Thyroid gland (tissue), 4 donors: Measurements from ENCODE around the gene VWA2. TPM values are rescaled to one million over a fixed set of nuclear protein-coding genes. Genes with fewer than 3 reads are reported as not detected.

Experiments
- DNase-seq, 2 donors: peaks; one replicate each; pipeline ENCODE4 v3.0.0-alpha.2; 2019
- H3K27ac ChIP-seq, 3 donors: fragments of 200-600 bp; sonication (generic); 1 replicate in 2 of 3; 2 replicates in 1 of 3; pipeline ENCODE4 v1.5.1; 2016 to 2019; ENCODE audit warnings: mild to moderate bottlenecking in 1 of 3, moderate library complexity in 1 of 3
- H3K27me3 ChIP-seq: fragments of 200-600 bp; sonication (generic); one replicate; pipeline ENCODE4 v1.5.1; 2019
- H3K36me3 ChIP-seq, 2 donors: fragments of 200-600 bp; sonication (generic); one replicate each; pipeline ENCODE4 v1.5.1; 2016 to 2019
- H3K4me1 ChIP-seq, 2 donors: fragments of 200-600 bp; sonication (generic); one replicate each; pipeline ENCODE4 v1.5.1; 2017 to 2019
- H3K4me3 ChIP-seq, 3 donors: fragments of 200-600 bp; sonication (generic); replicated peaks in 1 of 3; 1 replicate in 2 of 3; 2 replicates in 1 of 3; pipeline ENCODE4 v1.5.1; 2016; ENCODE audit warnings: mild to moderate bottlenecking in 1 of 3
- H3K9me3 ChIP-seq: fragments of 200-600 bp; sonication (generic); one replicate; pipeline ENCODE4 v1.5.1; 2017
- POLR2A ChIP-seq, 2 donors: fragments of 450-650 bp; IDR thresholded peaks; one replicate each; pipeline ENCODE4 v1.6.1; 2017; ENCODE audit warnings: antibody characterized with exemption in 2 of 2, mild to moderate bottlenecking in 2 of 2, moderate library complexity in 1 of 2
- WGBS, 2 donors: methylation state at CpG; one replicate each; pipeline ENCODE4 v1.1.5; 2017; 5-methylcytosine and 5-hydroxymethylcytosine counted together
- intact Hi-C: fragments of 100-400 bp; cut with DNase I; formaldehyde crosslinking; loops from one replicate; pipeline ENCODE4 v1.15.1; 2023
- total RNA-seq, 4 donors: library from RNA; depleted of rRNA; stranded (reverse); fragments of >200 nt; gene quantifications; one replicate each; pipeline ENCODE4 v1.2.3, GENCODE V29; 2016
- TF ChIP-seq, protein P1 (sequence below), 6 experiments: fragments of 200-600 bp in 3 of 6; fragments of 450-650 bp in 3 of 6; sonication (generic) in 3 of 6; IDR thresholded peaks; one replicate each; pipeline ENCODE4 v1.5.1; 2016 to 2019; ENCODE audit warnings: antibody characterized with exemption in 6 of 6, mild to moderate bottlenecking in 2 of 6, inconsistent platforms in 1 of 6, moderate library complexity in 1 of 6

Gene VWA2
- total RNA-seq, 4 donors from 2014 or later: 0.13 to 0.22 TPM; not detected in 2

DNA sequence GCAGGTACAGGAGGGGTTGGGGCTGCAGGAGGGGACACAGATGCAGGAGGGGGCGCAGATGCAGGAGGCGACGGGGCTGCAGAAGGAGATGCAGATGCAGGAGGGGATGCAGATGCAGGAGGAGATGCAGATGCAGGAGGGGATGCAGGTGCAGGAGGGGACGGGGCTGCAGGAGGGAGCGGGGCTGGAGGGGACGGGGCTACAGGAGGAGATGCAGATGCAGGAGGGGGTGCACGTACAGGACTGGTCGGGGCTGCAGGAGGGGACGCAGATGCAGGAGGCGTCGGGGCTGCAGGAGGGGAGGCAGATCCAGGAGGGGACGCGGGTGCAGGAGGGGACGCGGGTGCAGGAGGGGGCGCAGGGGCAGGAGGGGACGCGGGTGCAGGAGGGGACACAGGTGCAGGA lies 66.5 kb downstream of the VWA2 start:
- Histone ChIP-seq H3K9me3 (no peaks in the 10 kb centered on the region), H3K27me3 (no peaks in the 10 kb centered on the region), H3K4me1 (peaks cover 11 to 29% of the 10 kb centered on the region in 2 donors), H3K4me3 (no peak overlapping the region), H3K36me3 (peaks cover 29 to 37% of the 10 kb centered on the region in 2 donors), H3K27ac (no peak overlapping the region)
- 95 to 96% methylated on average over 18 of the region's 18 CpGs for WGBS, 2 donors
- peak in 1 of 2 donors; percentile 2 for DNase-seq
- intact Hi-C loops: loop anchor here (10.0 kb wide), 4 partner anchors 99 to 399 kb away; partner anchors contain the start of gene AFAP1L2
- TF ChIP-seq, protein P1, sequence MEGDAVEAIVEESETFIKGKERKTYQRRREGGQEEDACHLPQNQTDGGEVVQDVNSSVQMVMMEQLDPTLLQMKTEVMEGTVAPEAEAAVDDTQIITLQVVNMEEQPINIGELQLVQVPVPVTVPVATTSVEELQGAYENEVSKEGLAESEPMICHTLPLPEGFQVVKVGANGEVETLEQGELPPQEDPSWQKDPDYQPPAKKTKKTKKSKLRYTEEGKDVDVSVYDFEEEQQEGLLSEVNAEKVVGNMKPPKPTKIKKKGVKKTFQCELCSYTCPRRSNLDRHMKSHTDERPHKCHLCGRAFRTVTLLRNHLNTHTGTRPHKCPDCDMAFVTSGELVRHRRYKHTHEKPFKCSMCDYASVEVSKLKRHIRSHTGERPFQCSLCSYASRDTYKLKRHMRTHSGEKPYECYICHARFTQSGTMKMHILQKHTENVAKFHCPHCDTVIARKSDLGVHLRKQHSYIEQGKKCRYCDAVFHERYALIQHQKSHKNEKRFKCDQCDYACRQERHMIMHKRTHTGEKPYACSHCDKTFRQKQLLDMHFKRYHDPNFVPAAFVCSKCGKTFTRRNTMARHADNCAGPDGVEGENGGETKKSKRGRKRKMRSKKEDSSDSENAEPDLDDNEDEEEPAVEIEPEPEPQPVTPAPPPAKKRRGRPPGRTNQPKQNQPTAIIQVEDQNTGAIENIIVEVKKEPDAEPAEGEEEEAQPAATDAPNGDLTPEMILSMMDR (IDR thresholded peaks at IDR 0.05): no peak
- no peak for TF ChIP-seq POLR2A (IDR thresholded peaks at IDR 0.05)

DNA sequence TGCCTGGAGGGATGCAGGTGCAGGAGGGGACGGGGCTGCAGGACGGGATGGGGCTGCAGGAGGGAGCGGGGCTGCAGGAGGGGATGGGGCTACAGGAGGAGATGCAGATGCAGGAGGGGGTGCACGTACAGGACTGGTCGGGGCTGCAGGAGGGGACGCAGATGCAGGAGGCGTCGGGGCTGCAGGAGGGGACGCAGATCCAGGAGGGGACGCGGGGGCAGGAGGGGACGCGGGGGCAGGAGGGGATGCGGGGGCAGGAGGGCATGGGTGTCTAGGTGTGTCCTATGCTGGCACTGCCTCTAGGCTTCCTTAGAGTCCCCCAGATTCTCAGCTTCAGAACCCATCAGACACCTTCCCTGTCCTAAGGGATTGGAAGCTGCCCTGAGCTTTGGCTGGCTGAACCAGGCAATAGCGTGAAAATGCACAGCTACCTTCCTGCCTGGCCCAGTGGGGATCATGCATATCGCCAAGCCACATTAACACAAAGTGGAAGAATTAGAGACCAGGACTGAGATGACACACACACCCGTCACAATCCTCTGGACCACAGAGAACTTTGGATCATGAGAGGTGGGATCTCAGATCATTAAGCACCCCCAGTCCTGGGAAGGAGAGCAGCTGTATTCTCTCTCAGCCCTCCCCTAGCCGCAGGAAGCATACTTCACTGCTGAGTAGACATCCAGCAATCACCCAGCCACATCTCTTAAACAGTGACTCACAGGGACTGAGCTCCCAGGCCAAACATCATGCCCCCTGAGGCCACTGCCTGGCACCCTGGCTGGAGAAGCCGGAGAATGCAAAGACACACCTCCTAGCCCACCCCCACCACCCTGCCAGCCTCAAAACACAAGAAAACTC lies 67.3 kb downstream of the VWA2 start:
- 90 to 95% methylated on average over 15 to 18 of the region's 19 CpGs for WGBS, 2 donors
- H3K4me1 ChIP-seq: peaks cover 11 to 29% of the 10 kb centered on the region in 2 donors
- TF ChIP-seq POLR2A (IDR thresholded peaks at IDR 0.05): no peak
- TF ChIP-seq, protein P1 (IDR thresholded peaks at IDR 0.05): no peak
- intact Hi-C loops: loop anchor here (10.0 kb wide), 4 partner anchors 98 to 398 kb away; partner anchors contain the start of gene AFAP1L2
- H3K4me3 ChIP-seq: no peak overlapping the region
- no peaks in the 10 kb centered on the region for H3K27me3 ChIP-seq
- peak in 1 of 2 donors; percentile 2 for DNase-seq
- H3K27ac ChIP-seq: peak overlapping the region in 2 of 3 donors; percentile 45 to 82
- H3K9me3 ChIP-seq: no peaks in the 10 kb centered on the region
- H3K36me3 ChIP-seq: peaks cover 28 to 34% of the 10 kb centered on the region in 2 donors

DNA sequence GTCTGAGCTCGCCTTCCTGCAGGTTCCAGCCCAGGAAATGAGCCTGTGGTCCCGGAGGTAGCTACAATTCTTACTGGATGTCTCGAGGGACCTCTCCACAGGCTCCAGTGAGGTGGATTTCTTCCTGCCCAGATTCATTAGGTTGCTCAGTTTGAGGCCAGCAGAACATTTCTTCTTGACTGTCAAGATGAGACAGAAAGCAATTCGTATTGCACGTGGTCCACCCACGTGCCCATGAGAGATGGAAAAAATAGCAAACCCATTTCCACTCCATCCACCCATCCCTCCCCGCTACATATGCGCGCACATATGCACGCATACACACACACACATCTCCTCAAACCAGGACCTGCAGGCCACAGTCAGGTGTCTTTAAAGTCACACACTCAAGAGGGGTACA lies 68.7 kb downstream of the VWA2 start:
- Histone ChIP-seq H3K36me3 (peaks cover 29 to 37% of the 10 kb centered on the region in 2 donors), H3K4me1 (peaks cover 11 to 29% of the 10 kb centered on the region in 2 donors), H3K27ac (peak overlapping the region in 1 of 3 donors; percentile 82), H3K27me3 (no peaks in the 10 kb centered on the region), H3K9me3 (no peaks in the 10 kb centered on the region), H3K4me3 (no peak overlapping the region)
- intact Hi-C loops: loop anchor here (10.0 kb wide), 4 partner anchors 97 to 397 kb away; partner anchors contain the start of gene AFAP1L2
- TF ChIP-seq POLR2A (IDR thresholded peaks at IDR 0.05): no peak
- TF ChIP-seq, protein P1 (IDR thresholded peaks at IDR 0.05): no peak
- DNase-seq: peak in 1 of 2 donors; percentile 2
- 79 to 93% methylated on average over 10 of the region's 10 CpGs for WGBS, 2 donors

DNA sequence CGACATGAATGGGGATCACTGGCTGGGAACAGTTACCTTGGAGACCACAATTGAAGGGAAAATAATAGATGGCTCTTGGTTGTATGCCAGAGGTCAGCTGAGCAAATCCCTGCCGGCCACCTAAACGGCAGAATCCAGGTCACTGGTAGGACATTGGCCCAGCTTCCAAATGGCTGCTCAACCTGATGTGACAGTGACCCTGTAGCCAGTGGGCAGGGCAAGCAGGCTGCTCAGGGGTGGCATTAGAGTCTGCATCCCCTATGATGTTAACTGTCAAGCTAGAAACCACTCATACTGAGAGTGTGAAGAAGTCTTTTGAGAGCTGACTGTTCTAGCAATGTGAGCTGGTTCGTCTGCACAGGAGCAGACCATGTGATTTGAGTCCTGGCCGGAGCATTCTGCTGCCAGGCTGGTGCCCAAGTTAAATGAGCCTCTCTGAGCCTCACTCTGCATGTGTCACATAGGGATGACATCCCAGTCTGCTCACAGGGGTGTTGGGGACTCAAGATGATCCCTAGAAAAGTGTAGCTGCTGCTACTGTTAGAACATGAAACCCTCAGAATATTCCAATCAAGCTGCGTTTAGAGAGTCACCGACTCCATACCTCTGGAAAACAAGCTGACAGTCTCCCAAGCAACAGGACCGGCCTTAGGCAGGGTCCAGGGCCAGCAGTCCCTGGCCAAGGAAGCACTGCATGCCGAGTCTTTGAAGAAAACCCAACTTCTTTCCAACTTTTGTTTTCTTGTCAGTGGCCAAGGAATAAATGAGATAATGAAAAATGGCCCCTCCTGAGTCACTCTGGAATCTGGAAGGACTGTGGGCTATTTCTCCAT lies 69.7 kb downstream of the VWA2 start:
- DNase-seq: peak; percentile 47 to 53
- WGBS, 2 donors: 47 to 48% methylated on average over 9 of the region's 9 CpGs
- intact Hi-C loops: loop anchor here (10.0 kb wide), 4 partner anchors 96 to 396 kb away; partner anchors contain the start of gene AFAP1L2

More for the DNA sequence above, 69.7 kb downstream of the VWA2 start:
- Histone ChIP-seq H3K4me1 (peaks cover 11 to 29% of the 10 kb centered on the region in 2 donors), H3K36me3 (peaks cover 39 to 47% of the 10 kb centered on the region in 2 donors), H3K27ac (peak overlapping the region in 2 of 3 donors; percentile 56 to 82), H3K4me3 (no peak overlapping the region), H3K27me3 (no peaks in the 10 kb centered on the region), H3K9me3 (no peaks in the 10 kb centered on the region)
- no peak for TF ChIP-seq POLR2A (IDR thresholded peaks at IDR 0.05)
- TF ChIP-seq, protein P1 (IDR thresholded peaks at IDR 0.05): no peak
